Bronchial epithelial cell (primary cell): Measurements from ENCODE around the gene SMIM14. TPM values are rescaled to one million over a fixed set of nuclear protein-coding genes. Genes with fewer than 3 reads are reported as not detected.

Experiments used
- DNase-seq: peaks from one replicate; pipeline ENCODE4 v3.0.0-alpha.2; 2010; ENCODE audit warnings: low read depth
- FAIRE-seq: peaks from 2 replicates; lab custom pipeline; 2011; peaks lifted over from hg19 to GRCh38; lab: Jason Lieb, UNC
- H3K27me3 ChIP-seq: 2 replicates; pipeline ENCODE4 v1.5.1; 2011; ENCODE audit warnings: low read length; ENCODE audit not compliant: control insufficient read depth, insufficient read depth
- H3K36me3 ChIP-seq: 2 replicates; pipeline ENCODE4 v1.5.1; 2011; ENCODE audit warnings: low read length; ENCODE audit not compliant: control insufficient read depth, insufficient read depth
- H3K4me3 ChIP-seq: 2 replicates; pipeline ENCODE4 v1.5.1; 2011; ENCODE audit warnings: mild to moderate bottlenecking, low read depth, low read length, control low read depth
- total RNA-seq: library from RNA; depleted of rRNA; stranded (reverse); fragments of >200 nt; gene quantifications from 2 replicates; pipeline ENCODE4 v1.2.1, GENCODE V29; 2014
- TF ChIP-seq, protein P1 (sequence below): IDR thresholded peaks from 2 replicates; pipeline ENCODE4 v1.5.1; 2011; ENCODE audit warnings: mild to moderate bottlenecking, moderate library complexity, low read length, control low read depth, inconsistent platforms; ENCODE audit not compliant: insufficient read depth, severe bottlenecking

Gene SMIM14
- total RNA-seq, 1 donor from 2014 or later = 21.1 TPM

- FAIRE-seq (no peak), DNase-seq (no peak)
- H3K27me3 ChIP-seq = no peaks in the 10 kb centered on the region
- H3K36me3 ChIP-seq = no peaks in the 10 kb centered on the region
- H3K4me3 ChIP-seq = no peak overlapping the region
- TF ChIP-seq, protein P1, sequence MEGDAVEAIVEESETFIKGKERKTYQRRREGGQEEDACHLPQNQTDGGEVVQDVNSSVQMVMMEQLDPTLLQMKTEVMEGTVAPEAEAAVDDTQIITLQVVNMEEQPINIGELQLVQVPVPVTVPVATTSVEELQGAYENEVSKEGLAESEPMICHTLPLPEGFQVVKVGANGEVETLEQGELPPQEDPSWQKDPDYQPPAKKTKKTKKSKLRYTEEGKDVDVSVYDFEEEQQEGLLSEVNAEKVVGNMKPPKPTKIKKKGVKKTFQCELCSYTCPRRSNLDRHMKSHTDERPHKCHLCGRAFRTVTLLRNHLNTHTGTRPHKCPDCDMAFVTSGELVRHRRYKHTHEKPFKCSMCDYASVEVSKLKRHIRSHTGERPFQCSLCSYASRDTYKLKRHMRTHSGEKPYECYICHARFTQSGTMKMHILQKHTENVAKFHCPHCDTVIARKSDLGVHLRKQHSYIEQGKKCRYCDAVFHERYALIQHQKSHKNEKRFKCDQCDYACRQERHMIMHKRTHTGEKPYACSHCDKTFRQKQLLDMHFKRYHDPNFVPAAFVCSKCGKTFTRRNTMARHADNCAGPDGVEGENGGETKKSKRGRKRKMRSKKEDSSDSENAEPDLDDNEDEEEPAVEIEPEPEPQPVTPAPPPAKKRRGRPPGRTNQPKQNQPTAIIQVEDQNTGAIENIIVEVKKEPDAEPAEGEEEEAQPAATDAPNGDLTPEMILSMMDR = no peak
These were observed 11.1 kb upstream of the SMIM14 start for GRCh38 chr4:39649639-39650265.

DNA sequence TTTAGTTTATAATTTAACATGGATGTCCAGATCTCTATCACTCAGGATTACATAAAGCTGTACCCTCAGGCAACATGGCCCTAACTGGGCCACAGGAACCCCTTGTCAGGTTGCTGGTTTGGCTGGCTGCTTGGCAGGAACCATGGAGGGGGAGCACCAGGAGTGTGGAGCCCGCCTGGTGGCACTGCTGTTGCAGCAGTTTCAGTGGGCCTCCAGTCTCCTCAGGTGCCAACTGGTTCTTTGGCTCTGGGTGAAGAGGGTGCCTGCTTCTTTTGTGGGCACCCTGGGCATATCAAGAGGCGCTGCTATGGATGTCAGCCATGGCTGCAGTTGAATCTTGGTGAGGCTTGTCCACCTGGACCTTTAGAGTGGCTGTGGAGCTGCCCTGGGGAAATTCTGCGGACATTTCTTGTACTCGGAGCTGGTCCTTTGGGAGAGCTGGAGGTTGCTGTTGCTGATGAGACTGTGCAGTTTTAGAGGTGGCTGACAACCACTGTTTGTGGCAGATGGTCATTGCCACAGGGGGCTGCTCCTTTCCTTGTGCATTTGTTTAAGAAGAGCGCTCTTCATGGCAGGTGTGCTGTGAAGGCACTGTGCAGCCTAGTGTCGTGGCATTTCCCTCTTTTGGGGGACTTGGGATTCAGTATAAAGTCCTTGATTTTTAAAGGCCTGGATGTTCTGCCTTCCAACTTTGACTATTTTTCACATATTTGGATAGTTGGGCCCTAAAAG is 10.3 kb upstream of the SMIM14 start:
- FAIRE-seq (no peak), DNase-seq (no peak)
- TF ChIP-seq, protein P1 = no peak

GRCh38 chr4:39648213-39648612 is 9.5 kb upstream of the SMIM14 start:
- no peaks in the 10 kb centered on the region for H3K27me3 ChIP-seq
- FAIRE-seq = no peak
- DNase-seq = no peak
- H3K36me3 ChIP-seq = no peaks in the 10 kb centered on the region
- TF ChIP-seq, protein P1 = no peak
- no peak overlapping the region for H3K4me3 ChIP-seq

More for the DNA sequence above, 10.3 kb upstream of the SMIM14 start:
- Histone ChIP-seq H3K4me3 (no peak overlapping the region), H3K27me3 (no peaks in the 10 kb centered on the region), H3K36me3 (no peaks in the 10 kb centered on the region)

- Histone ChIP-seq H3K4me3 (no peak overlapping the region), H3K27me3 (no peaks in the 10 kb centered on the region), H3K36me3 (no peaks in the 10 kb centered on the region)
- TF ChIP-seq, protein P1 = no peak
- DNase-seq = peak; percentile 40
- FAIRE-seq = no peak
These were observed 4.4 kb upstream of the SMIM14 start for GRCh38 chr4:39642885-39643552.

DNA sequence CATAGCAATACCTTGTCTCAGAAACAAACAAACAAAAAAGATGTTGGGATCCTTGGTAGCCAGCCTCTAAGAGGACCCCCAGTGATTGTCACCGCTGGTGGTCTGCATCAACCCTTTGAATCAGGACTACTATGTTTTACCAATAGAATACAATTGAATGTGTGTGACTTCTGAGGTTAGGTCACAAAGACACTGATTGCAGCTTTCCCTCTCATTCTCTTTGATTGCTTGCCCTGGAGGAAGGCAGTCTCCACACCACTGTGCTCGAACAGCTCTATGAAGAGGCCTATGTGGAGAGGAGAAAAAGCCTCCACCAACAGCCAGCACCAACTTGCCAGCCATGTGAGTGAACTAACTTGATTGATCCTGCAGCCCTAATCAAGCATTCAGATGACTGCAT is 2.8 kb upstream of the SMIM14 start:
- TF ChIP-seq, protein P1 = no peak
- Histone ChIP-seq H3K4me3 (no peak overlapping the region), H3K36me3 (no peaks in the 10 kb centered on the region), H3K27me3 (no peaks in the 10 kb centered on the region)
- FAIRE-seq = no peak
- DNase-seq = no peak
